K562 (cell line): ENCODE data around the gene C1QTNF7. TPM values are rescaled to one million over a fixed set of nuclear protein-coding genes. Genes with fewer than 3 reads are reported as not detected.

Source experiments
- ATAC-seq: fragments of 200-7000 bp; cut with Tn5 transposase; 3 replicates; pipeline ENCODE4 v1.9.1; 2020; ENCODE audit warnings: moderate library complexity
- BruUV-seq: library from RNA; stranded (reverse); fragments of 400-500 nt; replicated peaks from 2 replicates; lab custom pipeline; 2021; lab: Mats Ljungman, UMichigan
- CTCF ChIA-PET: fragments of 300-600 bp; formaldehyde crosslinking; extraction: SDS; loops from one replicate; lab custom pipeline; 2021; ENCODE audit warnings: low intra/inter-chr PET ratio; lab: Yijun Ruan, JAX
- POLR2A ChIA-PET: fragments of 300-600, 350-650 bp; sonication (Branson Sonifier 250); formaldehyde crosslinking; extraction: SDS; loops from one replicate; lab custom pipeline; 2021; ENCODE audit warnings: antibody characterized with exemption, inconsistent platforms; lab: Yijun Ruan, JAX
- DNase-seq, 4 experiments: peaks; one replicate each; pipeline versions ENCODE4 v3.0.0 to v3.0.0-alpha.2; 2011 to 2018; ENCODE audit warnings: low spot score in 3 of 4, mixed read lengths in 3 of 4; ENCODE audit errors: extremely low read depth in 1 of 4
- FAIRE-seq: peaks from 2 replicates; lab custom pipeline; 2011; peaks lifted over from hg19 to GRCh38; lab: Jason Lieb, UNC
- H2AFZ ChIP-seq: 2 replicates; pipeline ENCODE4 v1.6.0; 2011; ENCODE audit warnings: low read depth, low read length, control low read depth, inconsistent platforms
- H3K27ac ChIP-seq: fragments of 200-600 bp; 3 replicates; pipeline ENCODE4 v1.8.0; 2011; ENCODE audit warnings: low read depth, mild to moderate bottlenecking, control low read depth, inconsistent platforms, low read length, moderate library complexity, mixed read lengths; ENCODE audit errors: extremely low read depth
- H3K27me3 ChIP-seq, 2 experiments: fragments of 300-600 bp in 1 of 2; 2 replicates in 1 of 2; 3 replicates in 1 of 2; pipeline versions ENCODE4 v1.6.0 to v1.8.0; 2011; ENCODE audit warnings: inconsistent platforms in 2 of 2, low read length in 2 of 2, mild to moderate bottlenecking in 1 of 2, mixed read lengths in 1 of 2, moderate library complexity in 1 of 2; ENCODE audit not compliant: control insufficient read depth in 2 of 2, insufficient read depth in 2 of 2
- H3K36me3 ChIP-seq: fragments of 300-600 bp; 3 replicates; pipeline ENCODE4 v1.8.0; 2011; ENCODE audit warnings: mild to moderate bottlenecking, low read length, inconsistent platforms; ENCODE audit not compliant: control insufficient read depth, insufficient read depth
- H3K4me1 ChIP-seq, 2 experiments: fragments of 200-600 bp in 1 of 2; replicated peaks in 1 of 2; 2 replicates in 1 of 2; 3 replicates in 1 of 2; pipeline versions ENCODE4 v1.5.1 to v1.8.0; 2011; ENCODE audit warnings: inconsistent platforms in 2 of 2, low read length in 2 of 2, mild to moderate bottlenecking in 1 of 2, mixed read lengths in 1 of 2, moderate library complexity in 1 of 2; ENCODE audit not compliant: control insufficient read depth in 2 of 2, insufficient read depth in 2 of 2
- H3K4me2 ChIP-seq: 2 replicates; pipeline ENCODE4 v1.6.1; 2011; ENCODE audit warnings: low read length, control low read depth, inconsistent platforms, mixed read lengths; ENCODE audit not compliant: insufficient read depth
- H3K4me3 ChIP-seq: fragments of 200-600 bp; sonication (generic), shearing (Covaris generic); 2 replicates; pipeline ENCODE4 v1.5.1; 2016; ENCODE audit warnings: control low read depth, inconsistent platforms
- H3K79me2 ChIP-seq: fragments of 200-600 bp; 3 replicates; pipeline ENCODE4 v1.8.0; 2011; ENCODE audit warnings: low read length, inconsistent platforms; ENCODE audit not compliant: control insufficient read depth, insufficient read depth
- H3K9ac ChIP-seq, 2 experiments: 2 replicates each; pipeline versions ENCODE4 v1.6.0 to v1.6.1; 2011; ENCODE audit warnings: low read depth in 2 of 2, low read length in 2 of 2, control low read depth in 1 of 2, inconsistent platforms in 1 of 2, mild to moderate bottlenecking in 1 of 2, mixed read lengths in 1 of 2; ENCODE audit not compliant: insufficient read depth in 1 of 2
- H3K9me1 ChIP-seq: one replicate; pipeline ENCODE4 v1.6.0; 2011; ENCODE audit warnings: inconsistent platforms, mild to moderate bottlenecking, low read length, moderate library complexity; ENCODE audit not compliant: control insufficient read depth, insufficient read depth
- H3K9me3 ChIP-seq: replicated peaks from 2 replicates; pipeline ENCODE4 v1.5.1; 2011; ENCODE audit warnings: low read depth, low read length, inconsistent platforms; ENCODE audit not compliant: control insufficient read depth, insufficient read depth
- H4K20me1 ChIP-seq: replicated peaks from 2 replicates; pipeline ENCODE4 v1.6.1; 2011; ENCODE audit warnings: low read length, inconsistent platforms, mixed read lengths; ENCODE audit not compliant: control insufficient read depth, insufficient read depth
- ARID2 ChIP-seq: fragments of 450-650 bp; IDR thresholded peaks from 2 replicates; pipeline ENCODE4 v1.6.1; 2017; ENCODE audit warnings: antibody characterized with exemption, mild to moderate bottlenecking
- DNMT1 ChIP-seq: fragments of 450-650 bp; IDR thresholded peaks from 2 replicates; pipeline ENCODE4 v1.6.1; 2016; ENCODE audit warnings: antibody characterized with exemption, mild to moderate bottlenecking
- GATA2 ChIP-seq: sonication (generic); formaldehyde crosslinking; IDR thresholded peaks from 2 replicates; pipeline ENCODE4 v1.4.0; 2020; ENCODE audit warnings: mild to moderate bottlenecking, missing genetic modification reagents
- MYC ChIP-seq, 2 experiments: fragments of 250-450 bp in 1 of 2; sonication (Bioruptor Pico) in 1 of 2; IDR thresholded peaks; 2 replicates each; pipeline versions ENCODE4 v1.5.1 to v1.6.1; 2012 to 2021; ENCODE audit warnings: low read depth in 2 of 2, borderline replicate concordance in 1 of 2, improper control_type of control experiment in 1 of 2, low read length in 1 of 2, mild to moderate bottlenecking in 1 of 2, moderate library complexity in 1 of 2
- NFXL1 ChIP-seq: fragments of 450-650 bp; formaldehyde crosslinking; IDR thresholded peaks from 2 replicates; pipeline ENCODE4 v1.4.0; 2021; ENCODE audit warnings: mild to moderate bottlenecking
- NRF1 ChIP-seq, 2 experiments: fragments of 450-650 bp; IDR thresholded peaks in 1 of 2; conservative IDR thresholded peaks in 1 of 2; 2 replicates each; pipeline ENCODE4 v1.6.1; 2014; ENCODE audit warnings: mild to moderate bottlenecking in 2 of 2
- THAP12 ChIP-seq: fragments of 250-450 bp; sonication (Bioruptor Pico); IDR thresholded peaks from 2 replicates; pipeline ENCODE4 v1.9.0; 2021; ENCODE audit warnings: mild to moderate bottlenecking, inconsistent platforms
- WGBS: fragments of 100-300 bp; shearing (Covaris generic); methylation state at CpG from one replicate; pipeline ENCODE4 v1.1.6; 2016; ENCODE audit warnings: low coverage, mixed read lengths; ENCODE audit not compliant: insufficient coverage; ENCODE audit errors: missing lambda C conversion rate; 5-methylcytosine and 5-hydroxymethylcytosine counted together
- in situ Hi-C: fragments of 300-500 bp; cut with MboI; formaldehyde crosslinking; loops from 4 replicates; pipeline ENCODE4 v1.15.0; 2018; ENCODE audit warnings: inconsistent platforms, mixed read lengths
- intact Hi-C: fragments of 100-400 bp; cut with micrococcal nuclease; formaldehyde crosslinking; loops from 2 replicates; pipeline ENCODE4 v1.14.2; 2022
- polyA plus RNA-seq, 8 experiments: library from polyadenylated mRNA; depleted of rRNA in 4 of 8; stranded (reverse) in 5 of 8; unstranded in 3 of 8; fragments of >200 nt; fragmentation: Nextera tagmentation in 2 of 8; fragmentation: Illumina TruSeq in 1 of 8; extraction: Ambion mirVana in 2 of 8; extraction: Trizol in 1 of 8; gene quantifications; 2 replicates each; pipeline versions ENCODE4 v1.2.1 to v1.2.3, GENCODE V29; 2011 to 2014; ENCODE audit warnings: inconsistent platforms in 1 of 8, missing spikeins in 1 of 8
- total RNA-seq, 7 experiments: library from RNA; depleted of rRNA in 6 of 7; stranded (reverse); fragments of >200 nt in 6 of 7; fragmentation: Illumina TruSeq in 2 of 7; extraction: Trizol in 2 of 7; gene quantifications; 2 replicates each; pipeline versions ENCODE4 v1.2.1 to v1.2.3, GENCODE V29; 2011 to 2021; ENCODE audit warnings: low replicate concordance in 1 of 7
- TF ChIP-seq, protein P1 (sequence below), 2 experiments: fragments of 450-650 bp; formaldehyde crosslinking in 1 of 2; IDR thresholded peaks; 2 replicates each; pipeline versions ENCODE4 v1.4.0 to v1.6.1; 2014 to 2020; ENCODE audit warnings: mild to moderate bottlenecking in 2 of 2, borderline replicate concordance in 1 of 2, low read depth in 1 of 2
- TF ChIP-seq, protein P2 (sequence below): fragments of 450-650 bp; IDR thresholded peaks from 2 replicates; pipeline ENCODE4 v1.7.1; 2018; ENCODE audit warnings: mild to moderate bottlenecking, low read depth; ENCODE audit not compliant: partially characterized antibody

Gene C1QTNF7
- total and polyA plus RNA-seq, 9 of the 15 experiments (the other 6 are each of a cell fraction or from before 2014, with no cell fraction given): not detected

GRCh38 chr4:15420642-15421041 is 7.2 kb upstream of the C1QTNF7 start:
- no peak for DNase-seq
- no peak for FAIRE-seq
- Histone ChIP-seq H3K4me3 (no peak overlapping the region), H3K36me3 (no peaks in the 10 kb centered on the region), H3K9me3 (no peaks in the 10 kb centered on the region), H3K79me2 (no peaks in the 10 kb centered on the region), H4K20me1 (no peaks in the 10 kb centered on the region), H3K27me3 (no peaks in the 10 kb centered on the region), H3K27ac (no peak overlapping the region), H2AFZ (no peak overlapping the region), H3K9ac (no peak overlapping the region), H3K4me2 (no peak overlapping the region), H3K4me1 (no peaks in the 10 kb centered on the region), H3K9me1 (no peaks in the 10 kb centered on the region)
- POLR2A ChIA-PET: no interaction called here
- intact Hi-C loops (no loop called here), in situ Hi-C loops (no loop called here)
- CTCF ChIA-PET: no interaction called here
- no TSS peak for BruUV-seq
- WGBS: 0% methylated on average over 2 of the region's 2 CpGs
- ATAC-seq: no peak
- TF ChIP-seq DNMT1: no peak
- no peak for TF ChIP-seq GATA2 (CRISPR knock-in tag)
- TF ChIP-seq MYC (IDR thresholded peaks at IDR 0.05; ENCODE audit: low read depth, low read length): no peak
- no peak for TF ChIP-seq MYC (CRISPR knock-in tag; IDR thresholded peaks at IDR 0.05; ENCODE audit: borderline replicate concordance, low read depth)
- no peak for TF ChIP-seq ARID2
- TF ChIP-seq, protein P1, sequence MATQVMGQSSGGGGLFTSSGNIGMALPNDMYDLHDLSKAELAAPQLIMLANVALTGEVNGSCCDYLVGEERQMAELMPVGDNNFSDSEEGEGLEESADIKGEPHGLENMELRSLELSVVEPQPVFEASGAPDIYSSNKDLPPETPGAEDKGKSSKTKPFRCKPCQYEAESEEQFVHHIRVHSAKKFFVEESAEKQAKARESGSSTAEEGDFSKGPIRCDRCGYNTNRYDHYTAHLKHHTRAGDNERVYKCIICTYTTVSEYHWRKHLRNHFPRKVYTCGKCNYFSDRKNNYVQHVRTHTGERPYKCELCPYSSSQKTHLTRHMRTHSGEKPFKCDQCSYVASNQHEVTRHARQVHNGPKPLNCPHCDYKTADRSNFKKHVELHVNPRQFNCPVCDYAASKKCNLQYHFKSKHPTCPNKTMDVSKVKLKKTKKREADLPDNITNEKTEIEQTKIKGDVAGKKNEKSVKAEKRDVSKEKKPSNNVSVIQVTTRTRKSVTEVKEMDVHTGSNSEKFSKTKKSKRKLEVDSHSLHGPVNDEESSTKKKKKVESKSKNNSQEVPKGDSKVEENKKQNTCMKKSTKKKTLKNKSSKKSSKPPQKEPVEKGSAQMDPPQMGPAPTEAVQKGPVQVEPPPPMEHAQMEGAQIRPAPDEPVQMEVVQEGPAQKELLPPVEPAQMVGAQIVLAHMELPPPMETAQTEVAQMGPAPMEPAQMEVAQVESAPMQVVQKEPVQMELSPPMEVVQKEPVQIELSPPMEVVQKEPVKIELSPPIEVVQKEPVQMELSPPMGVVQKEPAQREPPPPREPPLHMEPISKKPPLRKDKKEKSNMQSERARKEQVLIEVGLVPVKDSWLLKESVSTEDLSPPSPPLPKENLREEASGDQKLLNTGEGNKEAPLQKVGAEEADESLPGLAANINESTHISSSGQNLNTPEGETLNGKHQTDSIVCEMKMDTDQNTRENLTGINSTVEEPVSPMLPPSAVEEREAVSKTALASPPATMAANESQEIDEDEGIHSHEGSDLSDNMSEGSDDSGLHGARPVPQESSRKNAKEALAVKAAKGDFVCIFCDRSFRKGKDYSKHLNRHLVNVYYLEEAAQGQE (IDR thresholded peaks at IDR 0.05; ENCODE audit: borderline replicate concordance): no peak
- TF ChIP-seq, protein P1 (CRISPR knock-in tag; IDR thresholded peaks at IDR 0.05; ENCODE audit: low read depth): no peak
- no peak for TF ChIP-seq THAP12 (CRISPR knock-in tag)
- TF ChIP-seq, protein P2, sequence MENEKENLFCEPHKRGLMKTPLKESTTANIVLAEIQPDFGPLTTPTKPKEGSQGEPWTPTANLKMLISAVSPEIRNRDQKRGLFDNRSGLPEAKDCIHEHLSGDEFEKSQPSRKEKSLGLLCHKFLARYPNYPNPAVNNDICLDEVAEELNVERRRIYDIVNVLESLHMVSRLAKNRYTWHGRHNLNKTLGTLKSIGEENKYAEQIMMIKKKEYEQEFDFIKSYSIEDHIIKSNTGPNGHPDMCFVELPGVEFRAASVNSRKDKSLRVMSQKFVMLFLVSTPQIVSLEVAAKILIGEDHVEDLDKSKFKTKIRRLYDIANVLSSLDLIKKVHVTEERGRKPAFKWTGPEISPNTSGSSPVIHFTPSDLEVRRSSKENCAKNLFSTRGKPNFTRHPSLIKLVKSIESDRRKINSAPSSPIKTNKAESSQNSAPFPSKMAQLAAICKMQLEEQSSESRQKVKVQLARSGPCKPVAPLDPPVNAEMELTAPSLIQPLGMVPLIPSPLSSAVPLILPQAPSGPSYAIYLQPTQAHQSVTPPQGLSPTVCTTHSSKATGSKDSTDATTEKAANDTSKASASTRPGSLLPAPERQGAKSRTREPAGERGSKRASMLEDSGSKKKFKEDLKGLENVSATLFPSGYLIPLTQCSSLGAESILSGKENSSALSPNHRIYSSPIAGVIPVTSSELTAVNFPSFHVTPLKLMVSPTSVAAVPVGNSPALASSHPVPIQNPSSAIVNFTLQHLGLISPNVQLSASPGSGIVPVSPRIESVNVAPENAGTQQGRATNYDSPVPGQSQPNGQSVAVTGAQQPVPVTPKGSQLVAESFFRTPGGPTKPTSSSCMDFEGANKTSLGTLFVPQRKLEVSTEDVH: no peak
- TF ChIP-seq NFXL1 (CRISPR knock-in tag): no peak
- no peak for TF ChIP-seq NRF1 (conservative IDR thresholded peaks at IDR 0.05 in 1 of 2, IDR thresholded peaks at IDR 0.05 in 1 of 2)
